AG08396 (cell line): Measurements from ENCODE around the gene GPC6.

Experiments
- DNase-seq: peaks from one replicate; pipeline ENCODE4 v3.0.0; 2012; ENCODE audit warnings: low spot score, mixed read lengths

Gene GPC6

GRCh38 chr13:94303644-94304174 is 1077.1 kb downstream of the GPC6 start:
- no peak for DNase-seq

DNA sequence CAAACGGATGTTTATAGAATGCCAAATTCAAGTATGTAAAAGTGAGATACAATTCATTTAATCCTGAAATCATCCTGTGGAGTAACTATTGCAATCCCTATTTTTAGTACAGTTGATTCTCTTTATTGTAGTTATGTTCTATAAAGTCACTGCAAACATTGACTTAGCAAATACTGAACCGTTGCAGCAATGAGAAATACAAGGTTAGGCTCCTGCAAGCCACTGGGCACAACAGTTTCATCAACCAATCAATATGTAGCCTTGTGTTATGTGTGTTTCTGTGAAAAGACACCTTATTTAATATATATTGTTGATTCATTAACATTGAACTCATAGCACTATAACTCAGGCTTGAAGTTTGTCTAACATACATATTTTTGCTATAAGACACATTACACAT is 1078.4 kb downstream of the GPC6 start:
- DNase-seq = no peak

- DNase-seq = peak; percentile 29
Measured at GRCh38 chr13:94305463-94305862, 1078.9 kb downstream of the GPC6 start.

DNA sequence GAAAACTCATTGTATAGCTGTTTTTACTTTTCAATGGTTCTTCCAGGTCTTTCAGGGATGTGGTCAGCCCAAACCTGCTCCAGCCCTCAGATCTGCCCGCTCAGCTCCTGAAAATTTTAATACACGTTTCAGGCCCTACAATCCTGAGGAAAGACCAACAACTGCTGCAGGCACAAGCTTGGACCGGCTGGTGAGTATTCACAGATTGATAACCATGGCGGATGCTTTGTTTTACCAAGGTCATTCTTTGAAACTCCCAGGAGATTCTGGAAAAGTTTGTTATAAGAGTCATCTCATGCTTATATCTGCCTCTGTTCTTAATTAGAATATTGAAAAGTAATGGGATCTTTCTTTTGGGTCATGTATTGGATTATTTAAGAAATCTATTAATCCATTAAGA is 1079.3 kb downstream of the GPC6 start:
- no peak for DNase-seq

GRCh38 chr13:94308832-94309231 is 1082.2 kb downstream of the GPC6 start:
- DNase-seq = no peak

- no peak for DNase-seq
Measured at GRCh38 chr13:94309576-94309975, 1083.0 kb downstream of the GPC6 start.

DNA sequence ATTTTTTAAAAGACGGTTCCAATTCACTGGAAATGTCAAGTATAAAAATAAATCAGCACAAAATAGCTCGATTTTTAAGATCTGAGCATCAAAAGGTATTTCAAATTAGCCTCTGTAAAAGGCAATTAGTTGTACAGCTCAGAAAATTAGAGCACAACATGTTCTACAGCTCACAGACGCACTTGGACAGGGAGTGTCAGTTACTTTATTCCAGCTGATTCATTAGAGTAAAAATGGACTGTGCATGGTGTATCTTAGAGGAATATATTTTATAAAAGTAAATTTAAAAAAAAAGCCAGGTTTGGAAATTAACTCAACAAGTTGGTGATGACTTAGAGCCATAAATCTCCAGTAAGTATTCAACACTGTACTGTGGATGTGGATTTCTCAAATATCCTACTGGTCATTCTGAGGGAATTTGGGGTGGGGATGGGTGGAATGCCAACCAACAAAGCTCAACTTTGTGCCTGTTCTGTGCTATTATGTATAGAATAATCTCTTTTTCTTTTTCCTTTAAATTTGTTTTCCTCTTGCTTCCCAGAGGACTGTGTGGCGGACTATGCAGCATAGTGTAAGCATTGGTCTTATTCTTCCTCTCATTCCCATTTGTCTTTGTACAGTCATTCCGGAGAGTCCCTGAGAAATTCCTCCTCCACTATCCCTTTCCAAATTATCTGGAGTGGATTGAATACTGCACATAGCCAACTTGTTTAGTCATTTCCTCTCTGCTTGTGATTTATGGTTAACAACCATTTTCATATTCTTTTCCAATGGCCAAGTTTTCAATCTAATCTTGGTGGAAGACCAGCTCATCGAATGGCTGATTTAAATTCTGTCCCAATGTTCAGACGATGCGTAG is 1083.6 kb downstream of the GPC6 start:
- DNase-seq = peak; percentile 52

DNA sequence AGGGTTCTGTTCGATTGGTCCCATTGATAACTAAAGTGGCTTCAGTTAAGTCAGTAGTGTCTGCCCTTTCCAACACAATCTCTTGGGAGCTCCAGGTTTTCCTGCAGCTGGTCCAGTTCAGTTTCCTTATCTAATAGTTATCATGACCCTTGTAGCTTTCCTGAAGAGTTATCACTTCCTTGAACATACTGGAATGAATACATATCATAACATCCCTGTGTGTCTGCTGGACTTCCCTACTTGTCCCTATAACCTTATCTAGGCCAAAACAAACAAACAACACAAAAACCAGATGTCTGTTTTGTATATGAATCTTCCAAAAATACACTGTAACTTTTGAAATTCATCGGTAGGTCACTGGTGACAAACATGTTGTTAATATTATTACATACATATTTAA is 1085.3 kb downstream of the GPC6 start:
- no peak for DNase-seq

DNA sequence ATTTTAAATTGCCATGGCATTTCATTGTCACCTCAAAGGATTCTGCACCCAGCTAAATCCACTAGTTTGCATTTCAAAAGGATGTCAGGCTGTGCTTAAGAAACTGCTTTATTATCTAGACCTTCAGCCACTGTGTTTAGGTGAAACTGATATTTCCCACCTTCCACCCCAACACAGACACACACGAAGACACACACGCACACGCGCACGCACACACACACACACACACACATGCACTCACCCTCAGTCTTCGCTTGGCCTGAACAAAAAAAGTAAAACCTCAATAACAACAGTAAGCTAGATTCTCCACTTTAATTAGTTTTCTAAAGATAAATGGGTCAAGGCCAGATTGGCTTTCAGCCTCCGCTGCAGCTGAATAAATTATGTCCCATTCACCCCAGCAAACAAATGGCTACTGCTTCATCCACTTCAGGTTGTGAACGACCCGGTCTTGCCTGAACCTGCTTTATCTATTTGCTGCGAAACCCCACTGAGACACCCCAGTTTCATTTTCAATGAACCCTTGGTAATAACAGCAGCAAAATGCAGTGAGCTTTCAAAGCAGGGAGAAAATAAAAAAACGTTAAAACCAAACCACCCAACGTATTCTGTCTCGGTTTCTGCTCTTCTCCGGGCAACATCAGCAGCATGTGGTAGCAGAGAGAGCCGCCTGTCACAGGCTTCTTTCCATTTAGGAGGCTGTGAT is 1086.1 kb downstream of the GPC6 start:
- no peak for DNase-seq

DNA sequence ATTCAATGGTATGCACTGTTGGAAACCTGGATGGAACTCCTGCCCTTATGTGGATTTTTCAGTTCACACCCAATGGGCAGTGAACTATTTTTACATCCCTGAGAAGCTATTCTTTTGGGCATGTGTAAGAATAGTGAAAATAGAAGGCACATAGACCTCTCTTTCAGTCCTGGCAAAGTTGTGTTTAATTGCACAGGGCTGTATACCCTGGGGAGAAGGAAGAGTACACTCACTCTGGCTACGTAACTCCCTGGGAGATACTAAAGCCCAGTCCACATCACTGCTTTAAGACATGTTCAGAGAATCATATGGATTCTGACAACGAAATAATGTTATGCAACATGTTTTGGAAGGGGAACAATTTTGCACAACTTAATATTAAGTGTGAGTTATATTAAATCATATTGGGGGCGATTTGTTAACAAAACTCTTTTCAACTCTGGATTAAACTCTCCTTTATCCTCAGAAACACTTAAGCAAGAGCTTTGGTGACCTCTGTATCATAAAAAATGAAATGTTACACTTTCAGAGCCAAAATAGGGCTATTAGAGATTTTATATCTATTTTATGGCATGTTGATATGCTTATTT is 1086.8 kb downstream of the GPC6 start:
- no peak for DNase-seq

DNA sequence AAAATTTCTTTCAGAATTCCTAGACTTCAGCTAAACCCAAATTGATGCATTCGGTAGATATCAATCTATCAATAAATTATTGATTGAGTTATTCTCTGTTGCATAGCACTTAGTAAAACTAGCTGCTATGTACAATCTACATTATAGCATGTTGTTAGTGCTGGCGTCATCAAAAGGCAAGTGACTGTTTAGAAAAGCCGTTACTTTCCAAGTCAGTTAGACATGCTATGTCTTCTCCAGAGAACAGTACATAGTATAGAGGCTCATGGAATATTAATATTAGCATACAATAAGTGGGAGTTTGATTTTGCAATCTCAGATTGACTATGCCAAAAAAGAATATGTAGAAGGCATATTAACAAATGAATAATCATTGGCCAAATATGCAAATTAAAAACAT is 1087.3 kb downstream of the GPC6 start:
- no peak for DNase-seq

DNA sequence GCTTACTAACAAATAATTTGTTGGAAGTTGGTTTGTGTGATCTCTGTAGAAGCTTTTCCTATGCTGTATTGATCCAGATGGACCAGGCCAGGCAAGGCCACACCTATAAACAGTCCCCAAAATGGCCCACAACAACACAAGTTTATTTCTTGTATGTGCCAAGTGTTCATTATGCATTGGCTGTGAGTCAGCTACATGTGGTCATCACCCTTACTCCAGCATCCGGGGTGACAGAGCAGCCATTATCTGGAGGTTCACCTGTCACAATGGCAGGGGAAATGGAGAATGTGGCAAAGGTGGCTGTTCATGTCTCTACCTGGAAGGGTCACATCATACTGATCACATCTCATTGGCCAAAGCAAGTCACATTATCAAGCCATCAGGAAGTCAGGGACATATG is 1088.6 kb downstream of the GPC6 start:
- DNase-seq = no peak

- no peak for DNase-seq
Measured at GRCh38 chr13:94317063-94317491, 1090.5 kb downstream of the GPC6 start.

- no peak for DNase-seq
Measured at GRCh38 chr13:94318418-94318817, 1091.8 kb downstream of the GPC6 start.

- no peak for DNase-seq
Measured at GRCh38 chr13:94319501-94319900, 1092.9 kb downstream of the GPC6 start.

GRCh38 chr13:94322925-94323763 is 1096.5 kb downstream of the GPC6 start:
- no peak for DNase-seq

DNA sequence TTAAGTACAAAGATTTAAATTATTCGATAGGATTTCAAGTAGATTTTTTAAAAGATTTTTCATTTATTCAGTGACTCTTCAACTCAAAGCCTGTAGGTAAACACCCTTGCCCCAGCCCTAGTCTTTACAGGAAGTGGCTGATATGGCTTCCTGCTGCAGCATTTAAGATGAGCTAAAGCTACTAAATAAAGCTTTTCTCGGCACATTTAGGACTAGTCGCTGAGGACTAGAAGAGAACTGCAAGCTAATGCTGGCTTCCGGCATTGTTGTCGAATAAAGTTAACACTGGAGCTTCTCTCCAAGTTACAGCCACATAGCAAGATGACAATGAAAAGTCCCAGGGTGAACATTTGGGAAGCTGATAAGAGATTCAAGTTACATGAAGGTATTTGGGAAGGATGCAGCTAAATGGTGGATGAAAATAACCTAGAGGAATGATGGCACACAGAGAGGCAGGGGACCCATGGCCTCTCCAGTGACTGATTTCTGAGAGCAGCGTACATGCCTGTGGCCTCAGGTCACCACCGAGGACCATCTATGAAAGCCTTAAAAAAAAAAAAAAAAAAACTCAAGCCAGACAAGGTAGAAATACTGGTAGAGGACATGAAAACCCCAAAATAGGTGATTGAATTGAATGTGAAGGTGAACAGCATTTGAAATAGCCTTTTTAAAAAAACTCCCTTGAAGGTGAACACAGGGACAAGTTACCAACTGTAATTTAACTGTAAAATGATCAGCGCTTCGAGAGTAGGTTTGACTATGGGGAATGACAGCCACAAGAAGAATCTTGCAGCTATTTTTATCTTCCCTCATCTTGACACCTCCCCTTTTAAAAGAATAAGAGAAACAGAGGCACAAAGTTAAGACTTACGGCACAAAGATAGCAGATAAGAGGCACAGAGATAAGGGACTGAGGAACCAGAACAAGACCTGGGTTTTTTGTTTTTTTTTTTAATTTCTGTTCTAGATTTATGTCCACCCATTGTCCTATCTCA is 1097.5 kb downstream of the GPC6 start:
- no peak for DNase-seq

DNA sequence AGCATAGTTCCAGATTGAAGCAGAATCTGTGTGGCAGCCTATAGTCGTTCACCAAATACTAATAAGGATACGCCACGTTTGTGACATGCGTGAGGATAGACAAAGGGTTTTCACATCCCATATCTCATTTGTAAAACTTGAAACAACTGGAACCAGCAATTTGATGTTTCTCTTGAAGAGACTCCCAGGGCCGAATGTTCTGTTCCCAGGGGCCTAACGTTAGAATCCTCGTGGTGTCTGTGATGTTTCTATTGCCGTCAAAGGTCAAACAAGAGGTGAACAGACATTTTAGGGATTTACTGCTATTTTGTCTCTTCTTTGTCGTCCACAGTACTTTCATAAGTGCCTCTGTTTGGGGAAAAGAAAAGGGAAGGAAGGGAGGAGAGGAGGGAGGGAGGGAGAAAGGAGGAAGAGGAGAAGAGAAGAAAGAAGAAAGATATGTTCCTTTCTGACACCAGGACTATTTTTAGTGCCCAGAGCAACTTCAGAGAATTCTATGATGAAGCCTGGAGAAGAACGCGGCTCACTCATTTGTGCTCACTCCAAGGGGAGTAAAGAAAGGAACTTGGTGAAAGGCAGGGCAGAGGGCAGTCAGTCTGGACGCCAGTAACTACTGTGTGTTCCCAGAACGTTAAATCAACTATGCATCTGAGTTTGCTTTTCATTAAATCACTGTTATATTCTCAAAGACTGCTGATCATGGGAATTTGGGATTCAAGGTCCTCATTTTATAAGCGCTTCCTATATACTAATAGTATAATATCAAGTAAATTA is 1098.3 kb downstream of the GPC6 start:
- DNase-seq = no peak

DNA sequence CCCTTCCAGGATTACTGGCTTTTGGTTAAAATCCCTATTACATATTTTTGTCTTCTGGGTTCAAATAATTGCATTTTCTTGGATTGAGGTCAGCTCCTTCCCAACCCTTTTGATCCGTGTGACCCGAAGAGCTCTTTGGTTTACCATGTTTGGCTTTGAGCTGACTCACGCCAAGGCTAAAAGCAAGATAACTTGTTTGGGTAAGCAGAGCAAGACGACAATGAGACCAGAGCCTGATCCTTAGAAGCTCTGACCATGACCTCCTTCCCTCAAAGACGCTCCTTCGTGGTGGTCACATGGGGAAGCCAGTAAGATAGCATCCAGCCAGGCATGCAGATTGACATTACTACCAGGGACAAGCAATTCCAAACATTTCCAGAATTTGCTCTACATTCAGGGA is 1099.0 kb downstream of the GPC6 start:
- DNase-seq = no peak

DNA sequence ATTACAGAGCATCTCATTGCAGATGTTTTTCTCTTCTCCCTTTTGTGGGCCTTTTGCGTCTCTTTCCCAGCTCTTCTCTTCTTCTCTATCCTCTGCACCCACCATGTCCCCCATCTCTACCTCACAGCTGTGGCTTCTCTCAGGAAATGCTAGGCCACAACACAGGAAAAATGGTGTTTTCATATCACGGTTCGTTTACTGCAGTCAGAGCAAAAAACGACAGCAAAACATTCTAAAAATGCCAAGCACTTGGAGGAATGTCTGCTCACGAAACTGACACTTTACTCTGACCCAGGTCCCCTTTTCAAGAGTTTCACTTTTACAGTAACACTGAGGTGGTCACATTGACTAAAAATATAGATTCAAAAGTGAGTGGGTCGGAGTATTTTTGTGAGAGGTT is 1100.7 kb downstream of the GPC6 start:
- DNase-seq = no peak
